NB4 (cell line): Measurements from ENCODE around the gene ZNF181.
A peak's percentile ranks its signal among the peaks of the same experiment; 100 is the strongest.

Source experiments
- DNase-seq: peaks from one replicate; pipeline ENCODE4 v3.0.0; 2010; ENCODE audit warnings: low read depth
- H3K4me3 ChIP-seq: one replicate; pipeline ENCODE4 v1.5.1; 2011; ENCODE audit warnings: mild to moderate bottlenecking, low read depth, low read length, moderate library complexity
- MAX ChIP-seq: IDR thresholded peaks from 2 replicates; pipeline ENCODE4 v1.6.1; 2011; ENCODE audit warnings: low read depth, low read length
- MYC ChIP-seq: IDR thresholded peaks from 2 replicates; pipeline ENCODE4 v1.6.1; 2011; ENCODE audit warnings: low read depth, low read length
- POLR2A ChIP-seq: IDR thresholded peaks from 2 replicates; pipeline ENCODE4 v1.6.1; 2011; ENCODE audit warnings: mild to moderate bottlenecking; ENCODE audit not compliant: insufficient read length; ENCODE audit errors: extremely low read depth
- TF ChIP-seq, protein P1 (sequence below): IDR thresholded peaks from one replicate; pipeline ENCODE4 v1.5.1; 2012; ENCODE audit warnings: low read depth, low read length

The ZNF181 gene

DNA sequence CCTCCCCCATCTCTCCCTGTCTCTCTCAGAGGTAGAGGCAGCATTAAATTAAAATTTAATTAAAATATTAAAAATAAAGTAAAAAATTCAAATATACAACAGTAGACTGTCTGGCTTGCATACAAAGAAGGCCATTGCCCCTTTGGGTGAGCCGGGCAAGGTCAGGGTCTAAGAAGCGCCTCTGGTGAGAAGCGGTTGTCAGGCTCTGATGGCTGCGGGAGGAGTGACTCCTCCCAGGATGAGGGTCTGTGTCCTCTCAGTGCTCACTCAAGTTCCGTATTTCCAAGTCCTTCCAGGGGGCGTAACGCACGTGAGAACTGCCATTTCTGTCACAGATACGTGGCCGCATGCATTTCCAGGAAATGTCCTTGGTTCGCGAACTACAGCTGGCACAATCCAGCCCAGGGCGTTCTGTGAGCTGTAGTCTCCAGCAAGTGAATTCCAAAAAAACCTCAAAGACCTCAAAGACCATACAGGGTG is 737 bp upstream of the ZNF181 start:
- peak overlapping the region; percentile 77 for H3K4me3 ChIP-seq
- peak; percentile 75; the same call in 1 of the 2 replicates for TF ChIP-seq MYC
- TF ChIP-seq POLR2A = peak; percentile 5
- TF ChIP-seq MAX = peak; percentile 87
- TF ChIP-seq, protein P1, sequence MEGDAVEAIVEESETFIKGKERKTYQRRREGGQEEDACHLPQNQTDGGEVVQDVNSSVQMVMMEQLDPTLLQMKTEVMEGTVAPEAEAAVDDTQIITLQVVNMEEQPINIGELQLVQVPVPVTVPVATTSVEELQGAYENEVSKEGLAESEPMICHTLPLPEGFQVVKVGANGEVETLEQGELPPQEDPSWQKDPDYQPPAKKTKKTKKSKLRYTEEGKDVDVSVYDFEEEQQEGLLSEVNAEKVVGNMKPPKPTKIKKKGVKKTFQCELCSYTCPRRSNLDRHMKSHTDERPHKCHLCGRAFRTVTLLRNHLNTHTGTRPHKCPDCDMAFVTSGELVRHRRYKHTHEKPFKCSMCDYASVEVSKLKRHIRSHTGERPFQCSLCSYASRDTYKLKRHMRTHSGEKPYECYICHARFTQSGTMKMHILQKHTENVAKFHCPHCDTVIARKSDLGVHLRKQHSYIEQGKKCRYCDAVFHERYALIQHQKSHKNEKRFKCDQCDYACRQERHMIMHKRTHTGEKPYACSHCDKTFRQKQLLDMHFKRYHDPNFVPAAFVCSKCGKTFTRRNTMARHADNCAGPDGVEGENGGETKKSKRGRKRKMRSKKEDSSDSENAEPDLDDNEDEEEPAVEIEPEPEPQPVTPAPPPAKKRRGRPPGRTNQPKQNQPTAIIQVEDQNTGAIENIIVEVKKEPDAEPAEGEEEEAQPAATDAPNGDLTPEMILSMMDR = no peak
- peak; percentile 83 for DNase-seq

- TF ChIP-seq MAX (no peak), POLR2A (no peak), MYC (no peak)
- TF ChIP-seq, protein P1 = no peak
- DNase-seq = no peak
- peak overlapping the region; percentile 77 for H3K4me3 ChIP-seq
Observed at GRCh38 chr19:34734537-34735103, 577 bp downstream of the ZNF181 start.

GRCh38 chr19:34744896-34745690 is 11.1 kb downstream of the ZNF181 start:
- no peak overlapping the region for H3K4me3 ChIP-seq
- DNase-seq = no peak
- TF ChIP-seq MAX (no peak), MYC (no peak), POLR2A (no peak)
- TF ChIP-seq, protein P1 = no peak

- no peak overlapping the region for H3K4me3 ChIP-seq
- TF ChIP-seq POLR2A (no peak), MYC (no peak), MAX (no peak)
- TF ChIP-seq, protein P1 = no peak
- no peak for DNase-seq
Observed at GRCh38 chr19:34757441-34757840, 23.4 kb downstream of the ZNF181 start.

- TF ChIP-seq POLR2A (no peak), MYC (no peak), MAX (no peak)
- TF ChIP-seq, protein P1 = no peak
- no peak for DNase-seq
- no peak overlapping the region for H3K4me3 ChIP-seq
Observed at GRCh38 chr19:34759218-34759917, 25.3 kb downstream of the ZNF181 start.
